NCI-H510A treated with DMSO at 0.1 percent for 48 hours (cell line): Measurements from ENCODE around the gene HS3ST5.
"Not testable (repeated sequence)": the region's sequence is repeated elsewhere in the genome, so short reads cannot be mapped to it uniquely, and the experiment has no call there.

Source experiments
- DNase-seq: peaks from one replicate; lab custom pipeline; 2025; lab: John Stamatoyannopoulos, UW

HS3ST5 gene

GRCh38 chr6:114276783-114277182 is 66.0 kb downstream of the HS3ST5 start:
- no peak for DNase-seq

- DNase-seq = no peak
Observed at GRCh38 chr6:114274836-114275235, 68.0 kb downstream of the HS3ST5 start.

GRCh38 chr6:114272582-114272981 is 70.2 kb downstream of the HS3ST5 start:
- DNase-seq = no peak

GRCh38 chr6:114271405-114271804 is 71.4 kb downstream of the HS3ST5 start:
- DNase-seq = no peak

DNA sequence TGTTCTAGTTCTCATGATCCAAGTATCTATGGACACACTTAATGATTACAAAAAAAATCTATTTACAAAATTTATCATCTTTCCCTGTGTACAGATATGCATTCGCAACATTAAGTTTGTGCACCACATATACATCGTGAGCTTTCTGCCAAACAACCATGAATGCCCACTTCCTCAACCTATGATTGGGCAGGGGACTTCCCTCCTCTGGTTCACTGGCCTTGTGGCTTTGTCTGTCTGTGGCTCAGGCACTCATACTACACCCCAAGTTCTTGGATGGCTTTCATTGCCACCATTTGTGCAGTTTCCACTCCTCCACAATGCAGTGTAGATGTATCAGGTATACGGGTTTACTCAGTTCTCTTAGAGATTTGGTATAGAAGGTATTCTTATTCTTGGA is 74.9 kb downstream of the HS3ST5 start:
- DNase-seq = no peak

GRCh38 chr6:114260810-114261209 is 82.0 kb downstream of the HS3ST5 start:
- DNase-seq = no peak

GRCh38 chr6:114258376-114258775 is 84.4 kb downstream of the HS3ST5 start:
- DNase-seq = no peak

- DNase-seq = no peak
Observed at GRCh38 chr6:114253431-114253830, 89.4 kb downstream of the HS3ST5 start.

DNA sequence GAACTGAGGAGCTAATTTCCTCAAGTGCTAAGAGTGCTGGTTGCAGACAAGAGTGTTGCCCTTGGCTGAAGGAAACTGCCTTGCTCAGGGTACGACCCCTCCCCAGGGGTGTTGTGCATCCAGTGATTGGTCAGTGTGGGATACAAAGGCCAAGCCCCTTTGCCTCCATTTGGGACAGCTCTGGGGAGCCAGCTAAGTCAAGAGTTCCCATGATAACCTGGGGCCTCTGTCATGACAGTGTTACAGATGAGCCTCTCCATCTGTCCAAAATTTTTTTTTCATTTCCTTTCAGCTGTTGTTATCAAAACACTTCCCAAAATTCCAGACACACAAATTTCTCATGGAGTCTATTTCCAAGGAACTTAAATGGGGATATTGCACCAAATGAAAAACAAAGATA is 93.3 kb downstream of the HS3ST5 start:
- DNase-seq = no peak

DNA sequence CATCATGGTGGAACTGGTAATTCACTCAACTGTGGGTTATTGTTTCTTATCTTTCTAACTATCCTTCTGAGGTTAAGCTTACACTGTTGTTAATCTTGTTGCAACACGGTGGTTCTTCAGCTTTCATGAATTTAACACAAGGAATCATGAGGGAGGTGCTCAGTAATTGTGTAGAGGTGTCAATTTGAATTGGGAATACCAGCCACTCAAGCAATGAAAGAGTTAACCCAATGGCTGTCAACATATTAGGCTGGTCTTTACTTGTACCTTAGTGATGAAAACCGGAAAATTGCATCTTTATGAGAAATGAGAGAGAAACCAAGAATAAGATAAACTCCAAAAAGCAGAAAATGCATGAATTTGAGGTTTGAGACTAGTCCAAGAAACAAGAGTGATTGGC is 95.7 kb downstream of the HS3ST5 start:
- DNase-seq = no peak

DNA sequence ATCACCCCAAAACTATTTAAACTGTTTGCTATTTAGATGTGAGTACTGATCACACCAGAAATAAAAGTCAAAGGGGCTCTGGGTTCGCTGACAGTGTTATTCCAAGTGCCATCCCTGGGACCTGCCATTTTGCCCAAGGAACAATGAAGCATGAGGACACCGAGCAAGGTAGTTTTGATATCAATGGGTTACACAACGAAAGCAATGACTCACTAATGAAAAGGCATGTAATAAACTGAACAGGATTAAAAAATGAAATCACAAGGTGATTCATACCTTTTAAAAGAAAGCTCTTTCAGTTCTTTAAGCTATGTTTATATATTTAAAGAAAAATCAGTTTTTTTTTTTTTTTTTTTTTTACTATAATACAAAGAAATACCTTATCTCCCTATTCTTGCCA is 102.0 kb downstream of the HS3ST5 start:
- no peak for DNase-seq

GRCh38 chr6:114228675-114229074 is 114.1 kb downstream of the HS3ST5 start:
- DNase-seq = no peak

GRCh38 chr6:114227944-114228468 is 114.8 kb downstream of the HS3ST5 start:
- no peak for DNase-seq

DNA sequence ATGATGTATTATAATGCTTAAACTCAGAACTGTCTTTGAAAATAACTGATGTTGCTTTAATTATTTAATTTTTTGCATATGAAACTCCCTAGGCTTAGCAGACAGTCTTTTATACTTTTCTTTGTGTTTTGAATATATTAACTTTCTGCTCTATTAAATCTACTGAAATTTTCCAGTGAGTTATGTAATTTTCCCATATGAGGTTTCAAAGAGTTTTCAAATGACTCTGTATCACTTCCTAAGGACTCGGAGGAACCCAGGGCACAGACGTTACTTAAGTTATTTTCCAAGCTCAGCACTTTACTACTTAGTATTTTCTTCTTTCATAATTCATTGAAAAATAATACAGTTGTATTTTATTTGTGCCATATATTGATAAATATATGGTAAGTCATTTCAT is 122.6 kb downstream of the HS3ST5 start:
- DNase-seq = no peak

DNA sequence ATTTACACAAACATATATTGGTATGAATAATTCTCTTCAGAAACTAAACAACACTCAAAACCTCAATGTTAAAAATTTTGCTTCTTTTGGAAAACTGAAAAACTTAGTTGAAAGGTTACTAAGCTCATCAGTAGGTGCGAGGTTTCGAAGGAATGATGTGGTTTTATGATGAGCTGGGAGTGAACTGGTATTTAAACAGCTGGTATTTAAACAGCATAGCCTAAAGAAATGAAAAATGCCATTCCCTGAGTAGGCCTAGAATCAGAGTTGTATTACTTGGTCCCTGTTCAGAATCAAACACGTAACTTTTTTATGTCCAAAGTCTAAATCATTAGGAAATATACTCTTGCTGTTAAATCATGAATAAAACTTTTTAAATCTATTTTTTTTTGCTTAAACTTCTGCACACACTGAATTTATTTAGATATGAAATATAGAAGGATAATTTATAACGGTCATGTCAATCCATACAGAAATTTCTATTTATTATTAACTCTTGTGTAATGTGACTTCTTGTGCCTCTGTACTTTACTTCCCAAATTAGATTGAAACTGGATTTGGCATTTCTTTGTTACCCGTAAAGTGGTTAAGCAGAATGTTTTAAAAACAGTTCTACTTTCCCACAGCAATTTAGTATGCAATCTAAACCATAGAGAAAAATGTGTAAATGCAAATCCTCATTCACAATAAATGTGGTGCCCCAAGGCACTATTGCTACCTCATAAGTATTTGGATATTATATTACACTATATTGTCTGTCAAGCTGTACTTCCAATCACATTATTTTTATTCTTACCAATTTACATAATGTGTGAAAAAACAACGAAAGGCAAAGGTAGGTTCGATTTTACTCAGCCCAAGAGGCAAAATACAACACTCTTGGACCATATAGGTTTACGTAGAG is 124.1 kb downstream of the HS3ST5 start:
- DNase-seq = no peak

DNA sequence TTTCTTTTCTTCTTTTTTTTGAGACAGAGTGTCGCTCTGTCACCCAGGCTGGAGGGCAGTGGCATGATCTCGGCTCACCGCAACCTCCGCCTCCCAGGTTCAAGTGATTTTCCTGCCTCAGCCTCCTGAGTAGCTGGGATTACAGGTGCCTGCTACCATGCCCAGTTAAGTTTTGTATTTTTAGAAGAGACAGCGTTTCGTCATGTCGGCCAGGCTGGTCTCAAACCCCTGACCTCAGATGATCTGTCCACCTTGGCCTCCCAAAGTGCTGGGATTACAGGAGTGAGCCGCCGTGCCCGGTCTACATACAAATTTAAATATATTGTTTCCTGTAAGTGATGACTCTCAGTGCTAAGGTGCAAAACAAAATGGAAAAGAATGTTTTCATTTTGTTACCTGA is 124.8 kb downstream of the HS3ST5 start:
- DNase-seq = not testable (repeated sequence)

GRCh38 chr6:114216789-114217467 is 125.9 kb downstream of the HS3ST5 start:
- no peak for DNase-seq

DNA sequence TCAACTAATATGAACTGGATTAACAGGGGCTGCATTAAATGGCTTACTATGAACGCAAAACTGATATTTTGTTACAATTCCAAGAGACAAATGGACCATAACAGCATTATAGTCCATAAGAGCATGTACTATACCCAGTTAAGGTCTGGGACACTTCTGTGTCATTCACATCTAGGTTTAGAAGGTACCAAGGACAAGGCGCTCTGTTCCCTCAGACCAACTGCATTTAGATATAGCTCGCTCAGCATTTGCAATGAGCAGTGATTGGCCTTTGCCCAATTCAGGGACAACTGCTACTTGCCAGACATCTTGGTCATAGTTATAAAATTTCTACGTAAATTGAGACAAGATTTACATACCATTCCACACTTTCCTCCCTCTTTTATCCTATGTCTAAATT is 132.4 kb downstream of the HS3ST5 start:
- no peak for DNase-seq

DNA sequence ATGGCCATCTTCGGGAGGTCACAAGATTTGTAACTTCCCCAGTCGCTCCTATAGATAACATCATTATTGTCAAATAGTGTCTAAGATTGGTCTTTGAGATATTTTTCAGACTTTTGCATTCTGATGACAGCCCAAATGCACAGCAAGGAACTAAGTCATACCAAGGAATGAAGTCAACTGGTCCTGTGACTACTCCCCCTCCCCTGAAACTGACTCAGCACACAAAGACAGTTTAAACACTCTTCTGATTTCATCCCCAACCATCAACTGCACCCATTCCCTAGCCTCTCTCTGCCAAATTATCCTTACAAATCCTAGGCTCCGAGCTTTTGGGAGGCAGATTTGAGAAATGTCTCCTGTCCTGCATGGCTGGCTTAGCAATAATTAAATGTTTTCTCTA is 139.4 kb downstream of the HS3ST5 start:
- no peak for DNase-seq

DNA sequence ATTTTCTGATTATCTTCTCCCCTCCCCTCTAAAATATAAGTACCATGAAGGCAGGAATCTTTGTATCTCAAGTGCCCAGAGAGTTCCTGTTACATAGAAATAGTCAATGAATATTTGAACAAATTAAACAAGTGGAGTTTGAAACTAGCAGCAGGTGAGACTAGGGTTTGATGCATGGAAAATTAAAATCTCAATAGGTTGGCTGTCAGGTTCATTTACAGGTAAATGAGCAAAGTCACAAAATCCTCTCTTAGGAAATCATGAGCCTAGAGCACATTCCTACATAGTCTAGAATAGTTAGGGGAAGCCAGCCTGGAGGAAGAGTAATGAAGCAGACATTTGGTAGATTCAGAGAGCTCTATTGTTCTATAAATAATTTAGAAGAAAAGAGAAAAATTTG is 140.4 kb downstream of the HS3ST5 start:
- no peak for DNase-seq

DNA sequence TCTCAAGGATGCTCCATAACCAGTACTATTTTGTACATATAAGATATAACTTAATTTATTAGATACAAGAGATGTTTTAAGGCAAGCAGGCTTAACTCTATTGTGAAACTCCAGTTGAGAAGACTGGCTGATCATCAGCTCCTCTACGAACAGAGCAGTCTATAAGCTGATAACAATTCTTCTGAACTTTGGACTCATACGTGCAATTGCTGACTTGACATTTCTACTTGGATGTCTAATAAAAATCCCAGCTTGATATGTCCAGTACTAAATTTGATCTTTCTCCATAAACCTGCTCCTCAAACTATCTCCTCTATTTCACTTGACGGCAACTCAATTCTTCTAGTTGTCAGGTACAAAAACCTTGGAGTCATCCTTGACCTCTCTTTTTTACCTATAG is 141.9 kb downstream of the HS3ST5 start:
- DNase-seq = no peak

GRCh38 chr6:114195631-114196403 is 147.0 kb downstream of the HS3ST5 start:
- no peak for DNase-seq

DNA sequence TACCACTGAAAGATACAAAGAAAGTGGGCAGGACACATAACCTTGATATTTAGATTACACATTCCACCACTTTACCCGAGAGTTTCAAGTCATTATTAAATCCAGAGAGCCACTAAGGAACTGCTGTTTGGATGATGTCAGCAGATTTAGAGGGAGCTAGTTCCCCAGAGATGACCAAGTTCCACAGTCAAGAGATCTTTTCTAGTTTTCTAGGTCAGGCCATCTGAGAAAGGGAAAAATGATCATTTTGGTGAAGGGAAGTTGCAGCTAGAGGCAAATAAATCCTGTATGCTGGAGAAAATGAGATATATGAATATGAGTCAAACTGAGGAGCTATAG is 147.8 kb downstream of the HS3ST5 start:
- DNase-seq = no peak
